Umbilical cord (tissue), 2 donors: ENCODE results near the gene ING3. TPM values are rescaled to one million over a fixed set of nuclear protein-coding genes. Genes with fewer than 3 reads are reported as not detected.
"Not testable (repeated sequence)": the region's sequence is repeated elsewhere in the genome, so short reads cannot be mapped to it uniquely, and the experiment has no call there.

ENCODE experiments used
- DNase-seq: peaks from one replicate; pipeline ENCODE4 v3.0.0-alpha.2; 2015; ENCODE audit warnings: low spot score
- total RNA-seq: library from RNA; depleted of rRNA; stranded (reverse); fragments of >200 nt; gene quantifications from one replicate; pipeline ENCODE4 v1.2.3, GENCODE V29; 2014; ENCODE audit warnings: low replicate concordance; ENCODE audit not compliant: insufficient read depth

The ING3 gene
- total RNA-seq, 1 donor from 2014 or later = 44.1 TPM

DNA sequence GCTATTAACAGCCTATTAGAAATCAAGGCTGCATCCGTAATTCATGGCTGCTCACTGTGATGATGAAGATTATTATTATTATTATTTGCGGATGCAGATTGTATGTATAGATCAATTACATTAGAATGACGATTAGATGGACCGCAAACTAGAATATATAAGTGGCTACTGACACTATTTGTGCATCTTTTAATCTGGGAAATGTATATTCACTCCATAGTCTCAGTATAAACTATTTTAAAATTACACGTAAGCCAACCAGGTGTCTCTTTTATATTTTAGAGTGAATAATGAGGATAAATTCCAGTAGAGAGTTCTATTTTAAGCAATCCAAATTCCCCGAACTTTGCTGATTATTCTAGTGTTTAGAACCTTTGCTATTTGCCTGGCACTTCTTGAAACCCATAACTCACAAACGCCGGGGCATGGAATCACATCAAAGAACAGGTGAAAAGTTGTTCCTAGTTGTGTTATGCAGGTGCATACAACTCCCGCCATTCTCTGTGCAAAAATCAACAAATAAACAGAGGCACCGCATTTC is 509 bp upstream of the ING3 start:
- DNase-seq = no peak

DNA sequence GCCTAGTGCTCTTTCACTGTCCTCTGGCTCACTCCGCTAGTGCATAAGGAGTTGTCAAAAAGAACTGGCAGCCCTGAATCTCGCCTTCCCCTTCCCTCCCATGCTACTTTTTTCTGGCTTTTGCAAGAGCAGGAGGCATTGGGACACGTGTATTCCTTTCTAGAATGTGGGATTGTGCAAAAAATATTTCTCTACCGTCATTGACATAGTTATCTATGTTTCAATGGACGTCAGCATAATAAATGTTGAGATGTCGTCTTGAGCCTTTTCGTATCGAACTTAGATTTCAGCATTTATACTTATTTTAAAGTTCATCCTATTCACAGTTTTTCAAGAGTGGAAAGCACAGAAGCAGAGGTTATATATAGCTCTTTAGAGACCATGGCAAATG is 727 bp downstream of the ING3 start:
- no peak for DNase-seq

DNA sequence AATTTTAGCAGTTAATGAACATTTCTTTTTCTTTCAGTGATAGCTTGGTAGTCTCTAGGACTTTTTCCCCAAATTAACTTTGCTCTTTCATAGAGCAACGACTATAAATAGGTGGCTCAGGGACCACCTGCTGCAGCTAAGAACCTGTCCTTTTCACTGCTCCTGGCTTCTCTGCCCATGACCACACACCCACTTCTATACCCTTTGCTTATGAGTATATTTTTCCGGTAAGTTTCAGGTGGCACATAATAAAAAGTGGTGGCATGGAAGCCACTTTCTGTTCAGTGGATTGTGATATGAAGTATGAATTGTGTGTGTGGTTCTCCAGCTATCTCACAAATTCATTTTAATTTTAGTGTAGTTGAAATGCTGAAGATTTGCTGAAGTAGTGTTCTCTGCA is 1.2 kb downstream of the ING3 start:
- DNase-seq = no peak

DNA sequence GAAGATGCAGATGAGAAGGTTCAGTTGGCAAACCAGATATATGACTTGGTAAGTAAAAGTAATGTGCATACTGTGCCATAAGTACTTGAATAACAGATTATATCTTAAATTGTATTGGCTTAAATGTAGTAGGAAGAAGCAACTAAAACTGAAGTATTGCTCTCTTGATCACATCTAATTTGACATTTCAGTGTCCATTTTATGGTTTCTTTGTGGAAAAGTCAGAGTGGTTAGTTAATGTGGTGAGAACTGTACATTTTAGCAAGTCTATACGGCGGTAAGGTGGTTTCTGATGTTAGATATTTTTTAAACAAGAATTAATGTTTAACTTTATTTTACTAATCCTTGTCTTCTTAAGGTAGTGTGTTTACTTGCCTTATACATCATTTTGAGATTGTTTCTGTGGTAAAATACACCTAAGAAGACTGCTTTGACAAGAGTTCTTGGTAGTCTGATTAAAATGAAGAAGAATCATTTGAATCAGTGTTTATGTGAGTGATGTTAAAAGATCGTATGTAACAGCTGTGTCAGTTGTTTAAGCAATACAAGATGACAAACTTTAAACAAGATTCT is 5.1 kb downstream of the ING3 start:
- DNase-seq = no peak

DNA sequence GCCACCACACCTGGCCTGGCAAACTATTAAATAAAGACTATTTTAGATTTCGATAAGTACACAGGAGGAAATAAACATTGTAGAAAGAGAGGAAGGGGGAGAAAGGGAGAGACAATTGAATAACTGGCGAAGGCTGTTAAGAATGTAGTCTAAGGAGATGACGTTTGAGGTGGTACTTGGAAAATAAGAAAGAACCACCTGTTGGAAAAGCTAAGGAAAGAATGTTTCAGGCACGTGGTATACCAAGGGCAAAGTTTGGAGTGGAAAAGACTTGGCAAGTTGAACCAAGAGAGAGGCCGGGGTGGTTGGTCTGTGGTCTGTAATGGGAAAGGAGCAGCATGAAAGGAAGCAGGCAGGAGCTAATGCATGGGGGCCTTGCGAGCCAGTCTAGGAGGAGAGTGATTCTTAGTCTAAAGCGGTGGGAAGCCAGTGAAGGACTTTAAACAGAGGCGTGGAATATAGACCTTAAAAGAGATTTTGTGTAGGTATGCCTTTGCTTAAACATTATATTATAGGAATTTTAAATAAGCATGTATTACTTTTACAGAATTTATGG is 9.4 kb downstream of the ING3 start:
- no peak for DNase-seq

DNA sequence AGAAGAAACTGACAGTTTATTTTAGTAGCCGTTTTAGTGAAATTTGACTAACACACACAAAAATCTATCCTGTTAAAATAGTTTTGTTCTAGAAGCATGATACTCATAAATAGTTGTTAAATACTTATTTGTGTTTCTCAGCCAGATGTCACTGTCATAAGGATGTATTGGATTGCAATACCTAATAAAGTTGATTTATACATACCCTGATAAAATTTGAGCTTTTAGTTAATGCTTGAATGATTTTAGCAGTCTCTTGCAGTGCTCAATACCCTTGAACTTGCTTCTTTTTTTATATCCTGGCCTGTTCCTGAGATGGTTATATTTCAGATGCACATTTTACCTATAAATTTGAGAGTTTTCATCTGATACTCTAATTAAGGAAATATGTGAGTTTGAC is 10.1 kb downstream of the ING3 start:
- DNase-seq = no peak

DNA sequence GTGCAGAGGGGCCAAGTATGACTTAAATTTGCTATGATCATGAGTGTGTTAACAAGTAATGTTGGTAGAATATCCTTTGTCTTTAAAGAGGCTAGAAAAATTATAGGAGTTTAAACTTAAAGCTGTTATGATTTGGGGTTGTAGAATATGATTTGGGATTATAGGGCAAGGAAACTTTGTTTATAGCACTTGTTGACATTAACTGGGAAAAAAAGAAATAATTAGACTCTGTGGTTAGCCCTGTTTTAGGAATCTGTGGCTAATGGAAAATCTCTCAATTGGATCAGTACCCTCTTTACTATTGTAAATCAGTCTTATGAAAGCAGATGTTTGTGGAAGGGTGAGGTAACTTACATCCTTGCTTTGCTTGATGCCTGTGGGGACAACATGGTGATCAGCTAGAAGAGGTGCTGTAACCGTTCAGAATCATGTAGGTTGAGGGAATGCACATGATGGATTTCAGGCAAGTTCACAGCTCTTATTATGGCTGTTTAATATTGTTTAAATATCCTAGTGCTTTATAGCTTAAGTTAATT is 11.1 kb downstream of the ING3 start:
- no peak for DNase-seq

DNA sequence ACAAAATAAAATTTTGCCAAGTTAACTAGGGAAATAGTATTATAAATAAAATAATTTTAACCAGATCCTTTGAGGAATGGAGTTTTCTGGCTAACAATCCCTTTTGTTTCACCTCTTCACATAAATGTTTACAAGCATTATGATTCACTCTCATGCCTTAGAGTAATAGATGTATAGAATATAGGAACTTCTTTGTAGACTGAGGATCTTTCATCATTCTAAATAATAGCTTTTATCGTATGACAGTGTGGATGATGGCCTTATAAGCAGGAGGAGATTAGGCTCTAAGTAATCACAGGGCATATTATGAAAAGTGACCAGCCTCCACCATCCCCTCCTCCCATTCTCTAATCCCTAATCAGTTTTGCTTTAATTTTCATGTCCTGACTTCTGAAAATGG is 13.5 kb downstream of the ING3 start:
- no peak for DNase-seq

DNA sequence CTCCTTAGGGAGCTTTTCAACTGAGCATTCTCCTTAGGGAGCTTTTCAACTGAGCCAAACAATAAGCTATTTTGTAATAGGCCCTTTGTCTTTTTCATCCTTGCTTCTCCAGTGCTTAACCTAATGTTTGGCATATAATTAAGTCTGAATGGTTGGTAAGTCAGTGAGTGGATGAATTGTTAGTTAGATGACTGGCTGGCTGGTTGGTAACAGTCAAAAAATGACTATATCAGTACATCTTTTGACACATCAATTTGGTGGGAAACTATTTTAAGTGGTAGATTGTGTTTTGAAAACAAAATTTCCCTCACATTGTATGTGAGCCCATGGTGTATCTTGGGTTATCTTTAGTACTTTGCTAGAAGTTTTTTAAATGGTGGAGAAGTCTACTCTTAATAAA is 16.4 kb downstream of the ING3 start:
- DNase-seq = no peak

DNA sequence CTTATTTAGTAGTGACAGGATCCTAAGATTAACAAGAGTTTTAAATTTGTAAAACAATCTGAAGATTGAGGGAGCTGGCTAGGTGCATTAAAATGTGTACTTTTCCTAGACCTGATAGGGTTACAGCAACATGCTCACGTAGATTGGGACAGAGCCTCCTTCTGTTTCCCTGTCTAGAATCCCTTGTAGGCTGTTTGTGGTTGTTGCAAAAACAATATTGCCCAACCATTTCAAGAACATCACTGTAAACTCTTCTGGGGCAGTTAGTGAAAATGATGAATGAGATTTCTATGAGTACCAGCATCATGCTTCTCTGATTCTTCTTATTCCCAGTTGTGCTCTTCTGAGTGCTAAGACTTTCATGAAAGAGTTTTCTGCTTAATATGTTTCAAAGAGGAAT is 23.3 kb downstream of the ING3 start:
- no peak for DNase-seq

DNA sequence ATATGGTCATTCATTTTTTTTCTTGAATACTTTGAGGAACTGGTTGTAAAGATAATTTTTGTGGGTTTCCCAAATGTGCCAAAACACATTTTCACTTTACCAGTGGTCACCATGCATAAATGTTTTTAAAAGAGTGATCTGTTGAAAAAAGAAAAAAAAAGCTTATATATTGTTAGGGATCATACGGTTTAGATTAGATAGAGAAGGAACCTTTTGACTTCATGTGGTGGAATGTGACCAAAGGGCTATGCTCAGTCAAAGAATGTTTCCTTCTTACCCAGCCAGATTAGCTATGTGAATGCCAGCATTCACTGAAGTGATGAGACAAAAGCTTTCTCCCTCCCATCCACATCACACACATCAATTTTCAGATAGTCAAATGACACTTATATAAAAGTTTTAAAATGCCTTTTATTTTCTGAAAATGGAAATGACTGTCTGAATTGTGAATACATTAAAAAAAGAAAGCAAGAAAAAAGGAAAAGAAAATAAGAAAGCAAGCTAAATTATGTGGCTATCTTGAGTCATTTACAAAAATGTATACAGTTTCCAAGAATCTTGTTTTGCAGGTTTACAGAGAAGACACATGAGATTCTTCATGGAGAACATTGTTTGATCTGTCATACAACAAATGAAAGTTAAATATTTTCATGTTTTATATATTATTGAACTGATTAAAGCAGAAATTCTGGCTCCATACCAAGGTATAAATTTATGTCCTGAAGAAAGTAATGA is 29.4 kb downstream of the ING3 start:
- DNase-seq = peak; percentile 43

DNA sequence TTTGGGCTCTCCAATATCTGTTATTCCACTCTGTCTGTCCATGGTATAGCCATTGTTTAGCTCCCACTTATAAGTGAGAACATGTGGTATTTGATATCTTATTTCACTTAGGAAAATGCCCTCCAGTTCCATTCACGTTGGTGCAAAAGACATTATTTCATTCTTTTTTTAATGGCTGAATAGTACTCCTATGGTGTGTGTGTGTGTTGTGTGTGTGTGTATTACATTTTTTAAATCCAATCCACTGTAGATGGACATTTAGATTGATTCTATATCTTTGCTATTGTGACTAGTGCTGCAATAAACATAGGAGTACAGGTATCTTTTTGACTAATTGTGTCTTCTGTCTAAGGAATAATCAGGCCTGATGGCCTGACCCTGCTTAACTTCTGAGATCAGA is 30.5 kb downstream of the ING3 start:
- no peak for DNase-seq

DNA sequence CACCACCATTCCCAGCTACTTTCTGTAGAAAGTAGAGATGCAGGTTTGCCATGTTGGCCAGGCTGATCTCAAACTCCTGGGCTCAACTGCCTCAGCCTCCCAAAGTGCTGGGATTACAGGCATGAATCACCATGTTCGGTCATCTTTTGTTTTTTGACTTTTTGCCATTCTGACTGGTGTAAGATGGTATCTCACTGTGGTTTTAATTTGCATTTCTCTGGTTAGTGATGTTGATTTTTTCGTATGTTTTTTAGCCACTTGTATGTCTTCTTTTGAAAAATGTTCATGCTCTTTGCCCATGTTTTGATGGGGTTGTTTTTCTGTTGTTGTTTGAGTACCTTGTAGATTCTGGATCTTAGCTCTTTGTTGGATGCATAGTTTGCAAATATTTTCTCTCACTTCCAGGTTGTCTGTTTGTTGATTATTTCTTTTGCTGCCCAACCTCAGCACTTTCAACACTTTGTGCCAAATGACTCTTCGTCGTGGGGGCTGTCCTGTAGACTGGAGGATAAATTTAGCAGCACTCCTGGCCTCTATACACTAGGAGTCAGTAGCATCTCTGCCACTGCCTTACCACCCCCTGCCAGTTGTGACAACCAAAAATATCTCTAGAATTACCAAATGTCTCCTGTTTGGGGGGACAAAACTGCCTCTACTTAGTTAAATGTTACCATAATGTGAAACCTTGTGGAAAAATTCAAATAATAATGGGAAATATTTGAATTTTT is 31.5 kb downstream of the ING3 start:
- no peak for DNase-seq

DNA sequence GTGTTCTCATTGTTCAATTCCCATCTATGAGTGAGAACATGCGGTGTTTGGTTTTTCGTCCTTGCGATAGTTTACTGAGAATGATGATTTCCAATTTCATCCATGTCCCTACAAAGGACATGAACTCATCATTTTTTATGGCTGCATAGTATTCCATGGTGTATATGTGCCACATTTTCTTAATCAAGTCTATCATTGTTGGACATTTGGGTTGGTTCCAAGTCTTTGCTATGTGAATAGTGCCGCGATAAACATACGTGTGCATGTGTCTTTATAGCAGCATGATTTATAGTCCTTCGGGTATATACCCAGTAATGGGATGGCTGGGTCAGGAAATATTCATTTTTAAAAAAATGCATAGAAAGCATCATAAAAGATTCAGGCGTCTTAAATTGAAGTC is 33.0 kb downstream of the ING3 start:
- DNase-seq = not testable (repeated sequence)

DNA sequence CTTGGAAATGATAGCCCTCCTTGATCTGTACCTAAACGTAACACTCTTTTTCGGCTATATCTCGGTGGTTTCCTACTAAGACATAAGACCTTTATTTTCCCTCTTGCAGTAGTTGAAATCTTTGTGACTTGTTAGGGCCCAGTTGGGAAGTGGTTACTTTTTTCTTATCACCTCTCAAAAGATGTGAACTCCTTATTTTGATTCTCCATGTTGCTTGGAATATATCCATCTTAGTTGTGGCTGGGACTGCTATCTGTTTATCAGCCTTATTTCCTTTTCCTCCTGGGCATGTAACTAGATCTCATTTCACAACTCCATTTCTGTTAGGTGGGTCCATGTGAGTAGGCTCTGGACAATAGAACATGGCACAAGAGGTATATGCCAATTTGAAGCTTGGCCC is 33.8 kb downstream of the ING3 start:
- no peak for DNase-seq

DNA sequence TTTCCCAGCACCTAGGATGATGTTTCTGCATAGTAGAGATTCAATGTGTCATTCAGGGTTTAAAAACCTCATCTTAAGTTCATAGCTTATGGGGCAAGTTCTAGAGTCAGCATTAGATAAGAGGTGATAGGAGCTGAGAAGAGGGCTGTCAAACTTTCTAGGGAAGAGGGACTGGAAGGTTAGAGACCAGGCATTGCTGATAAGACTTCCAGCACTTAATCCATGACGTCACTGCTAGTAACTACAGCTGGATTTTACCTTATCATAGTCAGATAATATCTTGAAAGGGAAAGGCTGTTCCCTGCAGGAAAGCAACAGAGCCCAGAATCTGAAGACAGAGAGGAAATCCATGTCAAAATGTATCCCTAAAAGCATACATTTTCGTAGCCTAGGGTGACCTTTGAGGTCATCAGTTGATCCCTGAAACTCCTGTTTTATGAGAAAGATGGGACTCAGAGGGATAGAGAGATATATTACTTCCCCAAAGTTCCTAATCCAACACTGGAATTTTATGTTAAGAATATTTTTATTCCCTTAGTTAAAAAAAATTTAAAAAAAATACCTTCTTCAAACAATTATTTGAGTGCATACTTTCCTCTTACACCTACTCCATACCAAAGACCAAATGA is 34.7 kb downstream of the ING3 start:
- peak; percentile 96 for DNase-seq

DNA sequence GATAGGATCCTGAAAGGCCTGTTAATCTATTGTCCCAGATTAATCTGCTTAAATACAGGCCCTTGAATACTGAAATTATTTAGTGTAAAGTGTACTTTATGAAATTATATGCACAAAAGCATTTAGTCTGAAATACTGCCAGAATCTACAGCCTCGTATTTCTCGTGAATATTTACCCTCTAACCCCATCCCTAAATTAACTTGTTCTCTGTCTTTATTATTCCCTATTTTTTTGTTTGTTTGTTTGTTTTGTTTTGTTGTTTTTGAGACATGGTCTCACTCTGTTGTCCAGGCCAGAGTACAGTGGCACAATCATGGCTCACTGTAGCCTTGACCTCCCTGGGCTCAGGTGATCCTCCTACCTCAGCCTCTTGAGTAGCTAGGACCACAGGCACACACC is 35.3 kb downstream of the ING3 start:
- DNase-seq = no peak

DNA sequence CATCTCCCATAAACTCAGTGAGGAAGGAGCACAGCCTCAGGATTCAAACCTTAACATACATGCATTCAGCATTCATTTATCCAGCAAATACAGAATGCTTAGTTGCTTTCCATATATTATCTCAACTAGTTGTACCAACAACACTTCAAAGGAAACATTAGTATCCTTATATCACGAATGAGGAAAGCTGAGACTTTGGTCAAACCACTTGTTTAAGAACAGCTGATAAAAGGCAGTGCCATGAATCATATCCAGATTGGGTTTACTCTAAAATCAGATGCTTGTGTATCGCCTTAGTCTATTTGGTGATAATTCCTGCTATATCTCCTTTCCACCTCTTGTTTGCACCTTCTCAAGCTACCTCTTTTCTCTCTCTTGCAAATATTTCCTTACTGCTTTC is 36.1 kb downstream of the ING3 start:
- peak; percentile 61 for DNase-seq

DNA sequence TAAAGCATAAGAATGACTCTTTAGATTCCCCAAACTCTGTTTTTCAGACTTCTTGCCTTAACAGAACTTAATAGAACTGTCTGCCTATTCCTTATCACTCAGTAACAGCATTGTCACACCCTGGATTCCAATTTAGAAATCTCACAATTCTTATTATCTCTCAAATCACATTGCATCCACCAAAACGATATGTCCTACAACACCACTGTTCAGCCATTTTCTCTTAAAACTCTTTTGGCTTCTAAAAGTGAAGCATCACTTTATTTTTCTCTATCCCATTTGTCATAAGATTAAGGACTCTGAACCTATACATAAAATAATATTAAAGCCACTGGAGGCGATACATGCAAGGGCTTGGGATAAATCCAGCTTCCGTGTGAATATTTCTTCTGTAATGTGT is 36.7 kb downstream of the ING3 start:
- no peak for DNase-seq

DNA sequence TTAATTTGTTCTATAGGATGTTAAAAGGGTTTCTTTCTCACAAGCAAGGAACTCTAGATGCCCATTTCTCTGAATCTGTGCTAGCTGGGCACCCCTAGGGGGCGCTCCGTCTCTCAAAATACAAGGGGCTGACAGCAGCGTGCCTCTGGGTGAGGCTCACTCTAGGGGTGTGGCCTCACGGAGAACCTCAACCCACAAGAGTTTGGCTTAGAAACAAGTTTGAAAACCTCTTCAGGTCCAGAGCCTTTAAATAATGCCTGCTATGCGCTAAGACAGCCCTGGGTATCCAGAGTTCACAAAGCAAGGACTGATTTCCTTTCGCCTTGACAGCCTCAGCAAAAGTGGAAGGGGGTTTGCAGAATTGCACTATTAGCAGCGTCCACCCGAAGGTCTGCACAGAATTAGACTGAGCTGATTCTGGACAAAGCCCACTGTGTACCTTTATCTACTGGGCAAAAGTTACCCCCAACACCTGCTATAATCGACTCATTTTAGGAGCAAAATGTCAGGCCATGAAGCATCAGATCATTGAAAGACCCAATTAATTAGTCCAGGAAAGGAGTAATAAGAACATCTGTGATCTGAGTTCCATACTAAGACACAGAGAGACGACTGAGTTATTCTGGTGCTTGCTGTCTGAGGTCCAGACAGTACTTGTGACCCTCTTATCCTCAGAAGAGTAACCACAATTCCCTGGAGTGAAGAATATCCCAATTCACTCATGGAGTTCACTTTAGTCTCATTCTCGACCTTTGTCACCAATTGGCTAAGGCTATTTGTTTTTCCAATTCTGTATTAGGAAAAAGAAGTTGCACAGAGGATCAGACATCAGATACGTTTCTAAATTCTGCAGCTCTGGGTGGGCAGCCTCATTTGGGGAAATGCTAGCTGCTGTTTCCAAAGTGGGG is 37.4 kb downstream of the ING3 start:
- DNase-seq = peak; percentile 98
